Measurements from ENCODE around the gene NLRP12.
"Not testable (repeated sequence)": the region's sequence is repeated elsewhere in the genome, so short reads cannot be mapped to it uniquely, and the experiment has no call there.

The NLRP12 gene

GRCh38 chr19:53838446-53838845 is 14.3 kb upstream of the NLRP12 start:
- DNase-seq, result not testable (repeated sequence)

DNA sequence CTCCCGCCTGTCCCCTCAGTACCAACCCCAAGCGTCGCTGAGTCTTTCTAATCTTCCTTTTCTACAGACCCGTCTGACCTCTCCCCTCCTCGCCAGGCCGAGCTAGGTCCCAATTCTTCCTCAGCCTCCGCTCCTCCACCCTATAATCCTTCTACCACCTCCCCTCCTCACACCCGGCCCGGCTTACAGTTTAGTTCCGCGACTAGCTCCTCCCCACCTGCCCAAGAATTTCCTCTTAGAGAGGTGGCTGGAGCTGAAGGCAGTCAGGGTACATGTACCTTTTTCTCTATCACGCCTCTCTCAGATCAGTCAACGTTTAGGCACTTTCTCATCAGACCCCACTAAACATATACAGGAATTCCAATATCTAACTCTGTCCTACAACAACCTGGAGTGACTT is 8.7 kb upstream of the NLRP12 start:
- not testable (repeated sequence) for DNase-seq

- DNase-seq, result no peak
These were observed 4.4 kb upstream of the NLRP12 start for GRCh38 chr19:53828531-53828930.

- no peak for DNase-seq
These were observed 2.8 kb upstream of the NLRP12 start for GRCh38 chr19:53826876-53827275.

- no peak for DNase-seq
These were observed 564 bp downstream of the NLRP12 start for GRCh38 chr19:53823380-53824120.

- DNase-seq, result no peak
These were observed 4.3 kb downstream of the NLRP12 start for GRCh38 chr19:53819861-53820260.

- no peak for DNase-seq
These were observed 5.4 kb downstream of the NLRP12 start for GRCh38 chr19:53818756-53819155.

DNA sequence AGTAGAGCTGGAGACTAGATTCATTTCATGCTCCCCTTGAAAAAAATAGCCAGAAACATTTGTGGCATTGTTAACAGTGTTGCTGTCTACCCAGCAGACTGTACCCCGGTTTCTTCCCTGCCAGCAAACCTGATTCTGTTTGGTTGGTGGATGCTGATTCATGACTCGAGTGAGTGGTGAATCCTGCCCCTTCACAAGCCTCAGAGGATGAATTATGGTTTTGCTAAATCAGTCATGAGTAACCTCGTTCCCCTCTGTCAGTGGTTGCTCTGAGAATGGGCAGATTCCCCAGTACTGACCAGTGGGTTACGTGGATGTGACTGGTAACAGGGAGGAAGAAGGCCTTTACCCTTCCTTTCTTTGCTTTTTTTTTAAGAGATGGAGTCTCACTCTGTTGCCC is 10.1 kb downstream of the NLRP12 start:
- no peak for DNase-seq

GRCh38 chr19:53812335-53812734 is 11.8 kb downstream of the NLRP12 start:
- DNase-seq, result no peak

DNA sequence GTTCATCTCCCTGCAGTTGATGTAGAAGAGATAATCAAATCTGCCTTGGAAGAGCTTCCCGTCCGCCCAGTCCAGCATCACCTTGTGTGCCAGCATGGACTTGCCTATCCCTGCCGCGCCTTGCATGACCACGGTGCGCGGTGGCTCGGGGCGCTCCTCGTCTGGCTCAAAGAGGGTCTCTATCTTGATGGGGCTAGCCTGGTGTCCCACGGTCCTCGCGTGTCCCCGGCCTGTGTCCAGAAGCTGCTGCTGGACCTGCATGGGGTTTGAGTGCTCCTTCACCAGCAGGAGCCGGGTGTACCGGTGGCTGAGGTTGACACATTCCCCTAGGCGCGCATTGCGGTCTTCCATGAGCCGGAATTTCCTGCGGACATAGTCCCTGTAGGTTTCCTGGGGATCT is 13.2 kb downstream of the NLRP12 start:
- DNase-seq, result no peak

DNA sequence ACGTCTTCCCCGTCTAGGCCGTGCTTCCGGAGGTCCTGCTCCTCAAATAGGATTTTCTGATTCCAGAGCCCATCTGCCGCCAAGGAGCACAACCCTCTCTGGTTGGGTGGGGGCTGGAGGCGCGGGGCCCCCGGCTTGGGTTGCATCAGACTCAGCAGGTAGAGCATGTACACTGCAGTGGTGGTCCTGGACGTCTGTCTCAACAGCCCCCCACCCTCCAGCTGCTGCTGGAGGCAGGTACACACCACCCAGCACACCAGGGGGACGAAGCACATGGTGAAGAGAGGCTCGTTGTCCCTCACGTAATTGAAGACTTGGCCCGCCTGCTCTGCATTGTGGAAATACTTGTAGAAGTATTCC is 13.9 kb downstream of the NLRP12 start:
- no peak for DNase-seq

GRCh38 chr19:53809518-53810186 is 14.5 kb downstream of the NLRP12 start:
- no peak for DNase-seq

- no peak for DNase-seq
These were observed 15.4 kb downstream of the NLRP12 start for GRCh38 chr19:53808710-53809125.

DNA sequence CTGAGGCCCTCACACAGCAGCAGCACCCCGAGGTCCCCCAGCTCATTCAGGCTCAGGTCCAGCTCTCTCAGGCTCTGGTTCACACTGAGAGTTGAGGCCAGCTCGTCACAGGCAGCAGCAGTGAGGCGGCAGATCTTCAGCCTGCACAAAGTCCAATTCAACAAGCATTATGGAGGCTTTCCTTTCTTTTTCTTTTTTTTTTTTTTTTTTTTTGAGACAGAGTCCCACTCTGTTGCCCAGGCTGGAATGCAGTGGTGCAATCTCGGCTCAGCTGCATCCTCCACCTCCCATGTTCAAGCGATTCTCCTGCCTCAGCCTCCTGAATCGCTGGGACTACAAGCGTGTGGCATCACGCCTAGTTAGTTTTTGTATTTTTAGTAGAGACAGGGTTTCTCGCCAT is 22.9 kb downstream of the NLRP12 start:
- DNase-seq, result no peak

DNA sequence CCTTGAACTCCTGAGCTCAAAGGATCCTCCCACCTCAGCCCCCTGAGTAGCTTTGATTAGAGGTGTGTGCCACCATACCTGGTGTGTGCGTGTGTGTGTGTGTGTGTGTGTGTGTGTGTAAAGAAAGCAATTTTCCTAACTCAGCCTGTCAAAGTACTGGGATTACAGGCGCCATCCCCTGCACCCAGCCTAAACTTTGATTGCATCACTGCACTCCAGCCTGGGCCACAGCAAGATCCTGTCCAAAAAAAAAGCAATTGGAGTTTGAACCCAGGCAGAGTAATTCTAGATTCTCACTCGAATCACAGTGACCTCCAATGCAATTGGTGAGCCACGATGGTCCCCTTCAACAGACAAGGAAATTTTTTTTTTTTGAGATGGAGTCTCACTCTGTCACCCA is 29.1 kb downstream of the NLRP12 start:
- DNase-seq, result no peak

GRCh38 chr19:53792721-53793433 is 31.2 kb downstream of the NLRP12 start:
- peak; percentile 56 for DNase-seq

GRCh38 chr19:53789708-53790678 is 34.1 kb downstream of the NLRP12 start:
- no peak for DNase-seq

DNA sequence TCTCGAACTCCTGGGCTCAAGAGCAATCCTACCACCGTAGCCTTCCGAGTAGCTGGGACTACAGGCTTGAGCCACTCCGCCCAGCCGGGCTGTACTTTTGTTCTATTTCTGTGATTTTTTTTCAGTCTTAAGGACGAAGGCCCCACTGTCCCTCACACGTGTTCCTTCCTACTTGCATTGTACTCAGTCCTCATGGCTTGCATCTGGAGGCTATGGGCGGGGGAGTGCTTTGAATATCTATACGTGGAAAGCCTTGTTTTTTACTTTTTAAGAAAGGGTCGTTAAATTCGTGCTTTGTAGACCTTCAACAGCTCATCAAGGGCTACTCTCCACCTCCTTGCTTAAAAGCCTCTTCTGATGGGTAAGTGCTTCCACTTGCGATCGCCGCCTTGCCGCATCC is 36.8 kb downstream of the NLRP12 start:
- DNase-seq, result no peak

DNA sequence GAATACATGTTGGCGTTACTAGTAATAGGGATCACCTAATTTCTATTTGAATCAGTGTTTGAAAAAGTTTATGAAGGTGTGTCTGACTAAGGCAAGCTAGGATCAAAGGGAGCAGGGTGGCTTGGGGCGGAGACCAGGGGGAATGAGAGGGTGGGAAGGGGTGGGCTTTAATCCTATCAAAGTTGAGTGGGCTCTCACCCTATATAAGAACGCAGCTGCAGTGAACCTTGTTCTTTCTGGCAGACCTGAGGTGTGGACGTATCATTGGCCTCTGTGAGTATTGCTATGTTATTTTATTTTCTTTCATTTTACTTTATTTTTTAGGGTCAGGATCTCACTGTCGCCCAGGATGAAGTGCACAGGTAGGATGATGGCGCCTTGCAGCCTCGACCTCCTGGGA is 37.4 kb downstream of the NLRP12 start:
- DNase-seq, result no peak

- DNase-seq, result no peak
These were observed 38.8 kb downstream of the NLRP12 start for GRCh38 chr19:53785196-53785889.

GRCh38 chr19:53782698-53783097 is 41.4 kb downstream of the NLRP12 start:
- DNase-seq, result no peak

- not testable (repeated sequence) for DNase-seq
These were observed 42.8 kb downstream of the NLRP12 start for GRCh38 chr19:53781332-53781731.

Data from effector CD8-positive, alpha-beta T cell (primary cell).